ENCODE data around the gene CFAP74.

Gene CFAP74

GRCh38 chr1:1957533-1957961, 46.0 kb downstream of the CFAP74 start:
- TF ChIP-seq CTCF (IDR thresholded peaks at IDR 0.05): no peak

GRCh38 chr1:1956586-1957532, 46.7 kb downstream of the CFAP74 start:
- no peak for TF ChIP-seq CTCF (IDR thresholded peaks at IDR 0.05)

- no peak for TF ChIP-seq CTCF (IDR thresholded peaks at IDR 0.05)
Observed at GRCh38 chr1:1956101-1956500, 47.5 kb downstream of the CFAP74 start.

GRCh38 chr1:1955621-1956094, 47.9 kb downstream of the CFAP74 start:
- no peak for TF ChIP-seq CTCF (IDR thresholded peaks at IDR 0.05)

GRCh38 chr1:1954831-1955441, 48.6 kb downstream of the CFAP74 start:
- TF ChIP-seq CTCF (IDR thresholded peaks at IDR 0.05): 0 out of 2 replicates have a peak, but pooled peaks have one; percentile 15

GRCh38 chr1:1954015-1954414, 49.6 kb downstream of the CFAP74 start:
- TF ChIP-seq CTCF (IDR thresholded peaks at IDR 0.05): no peak

- TF ChIP-seq CTCF (IDR thresholded peaks at IDR 0.05): no peak
Observed at GRCh38 chr1:1950940-1951339, 52.6 kb downstream of the CFAP74 start.

Data from LNCAP (cell line).